GM19397 (cell line): ENCODE measurements around the gene C3.
"Not testable (repeated sequence)": the region's sequence is repeated elsewhere in the genome, so short reads cannot be mapped to it uniquely, and the experiment has no call there.

Source experiments
- ATAC-seq: cut with Tn5 transposase; IDR thresholded peaks from one replicate; pipeline ENCODE4 v1.9.1; 2021; ENCODE audit warnings: mild to moderate bottlenecking, moderate library complexity; ENCODE audit not compliant: unreplicated experiment

The C3 gene

DNA sequence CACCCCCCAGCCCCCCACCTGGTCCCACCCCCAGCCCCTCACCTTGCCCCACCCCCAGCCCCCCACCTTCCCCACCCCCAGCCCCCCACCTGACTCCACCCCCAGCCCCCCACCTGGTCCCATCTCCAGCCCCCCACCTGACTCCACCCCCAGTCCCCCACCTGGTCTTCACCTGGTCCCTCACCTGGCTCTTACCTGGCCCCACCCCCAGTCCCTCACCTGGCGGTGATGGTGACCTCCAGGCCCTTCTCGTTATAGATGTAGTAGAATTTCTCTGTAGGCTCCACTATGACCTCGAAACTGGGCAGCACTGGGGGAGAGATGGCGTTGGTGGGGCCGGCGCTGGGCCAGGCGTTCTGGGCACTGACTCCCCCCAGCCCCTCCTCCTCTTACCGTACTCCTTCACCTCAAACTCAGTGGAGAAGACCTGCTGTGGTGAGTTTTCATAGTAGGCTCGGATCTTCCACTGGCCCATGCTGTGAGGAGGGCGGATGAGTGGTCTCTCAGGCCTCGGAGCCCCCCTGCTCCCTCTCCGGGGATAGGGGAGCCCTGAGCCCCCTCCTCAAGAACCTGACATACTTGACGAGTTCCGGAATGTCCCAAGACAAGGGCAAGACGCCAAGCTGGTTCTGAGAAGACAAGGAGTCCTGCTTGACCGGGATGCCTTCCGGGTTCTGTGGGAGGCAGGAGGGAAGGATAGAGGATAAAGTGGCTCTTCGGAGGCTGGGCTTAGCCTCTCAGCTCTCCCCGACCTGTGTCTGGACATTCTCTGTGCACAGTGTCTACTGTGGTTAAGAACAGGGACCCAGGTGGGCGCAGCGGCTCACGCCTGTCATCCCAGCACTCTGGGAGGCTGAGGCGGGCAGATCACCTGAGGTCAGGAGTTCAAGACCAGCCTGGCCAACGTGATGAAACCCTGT is 6.4 kb downstream of the C3 start:
- ATAC-seq = no peak

- ATAC-seq = no peak
Measured at GRCh38 chr19:6712692-6713670, 7.5 kb downstream of the C3 start.

DNA sequence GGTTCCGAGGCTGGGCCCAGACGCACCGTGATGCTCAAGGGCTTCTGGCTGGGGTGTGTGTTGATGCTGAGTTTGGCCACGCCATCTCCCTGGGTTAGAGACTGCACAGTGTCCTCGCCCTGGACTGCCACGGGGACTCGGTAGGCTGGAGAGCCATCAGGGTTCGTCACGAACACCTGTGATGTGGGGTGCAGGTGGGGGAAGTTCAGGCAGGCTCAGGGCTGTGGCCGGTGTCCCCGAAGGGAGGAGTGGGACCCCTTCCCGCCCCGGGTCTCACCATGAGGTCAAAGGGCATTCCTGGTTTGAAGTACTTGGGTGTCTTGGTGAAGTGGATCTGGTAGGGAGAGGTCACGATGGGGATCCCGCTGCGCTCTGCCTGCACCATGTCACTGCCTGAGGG is 8.2 kb downstream of the C3 start:
- no peak for ATAC-seq

GRCh38 chr19:6711605-6712004 is 8.8 kb downstream of the C3 start:
- ATAC-seq = no peak

DNA sequence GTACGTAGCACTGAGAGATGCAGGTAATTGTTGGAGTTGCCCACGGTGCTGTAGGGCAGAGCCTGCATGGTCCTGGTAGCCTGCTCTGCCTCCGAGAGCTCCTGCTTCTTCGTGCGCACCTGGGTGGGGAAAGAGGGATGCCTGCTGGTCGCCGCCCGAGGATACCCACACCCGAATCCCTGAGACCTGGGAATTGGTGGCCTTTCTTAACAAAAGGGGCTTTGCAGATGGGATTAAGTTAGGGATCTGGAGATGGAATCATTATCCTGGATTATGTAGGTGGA is 9.4 kb downstream of the C3 start:
- ATAC-seq = no peak

DNA sequence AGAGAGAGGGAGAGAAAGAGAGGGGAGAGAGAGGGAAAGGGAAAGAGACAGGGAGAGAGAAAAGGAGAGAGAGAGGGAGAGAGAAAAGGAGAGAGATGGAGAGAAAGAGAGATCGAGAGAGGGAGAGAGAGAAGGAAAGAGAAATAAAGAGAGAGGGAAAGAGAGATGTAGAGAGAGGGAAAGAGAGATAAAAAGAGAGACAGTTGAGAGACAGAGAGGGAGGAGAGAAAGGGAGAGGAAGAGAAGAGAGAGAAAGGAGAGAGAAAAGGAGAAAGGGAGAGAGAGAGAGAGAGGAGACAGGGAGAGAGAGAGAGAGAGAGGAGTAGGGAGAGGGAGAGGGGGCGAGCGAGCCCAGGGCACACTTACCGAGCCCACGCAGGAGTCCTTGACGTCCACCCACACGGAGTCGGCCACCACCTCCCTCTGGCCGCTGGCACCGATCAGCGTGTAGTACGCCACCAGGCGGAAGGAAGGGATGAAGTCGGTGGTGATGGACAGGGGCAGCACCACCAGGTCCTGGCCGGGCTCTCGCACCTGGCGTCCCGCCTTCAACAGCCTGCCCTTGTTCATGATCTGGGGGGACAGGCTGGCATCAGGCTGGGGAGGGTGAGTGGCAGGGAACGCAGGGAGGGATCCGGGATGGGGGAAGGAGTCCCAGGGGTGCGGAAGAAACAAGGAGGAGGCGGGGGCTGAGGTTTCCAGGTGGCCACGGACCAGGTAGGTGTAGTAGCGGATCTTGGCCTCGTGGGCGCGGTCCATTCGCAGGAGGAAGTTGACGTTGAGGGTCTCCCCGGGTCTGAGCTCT is 10.0 kb downstream of the C3 start:
- no peak for ATAC-seq

DNA sequence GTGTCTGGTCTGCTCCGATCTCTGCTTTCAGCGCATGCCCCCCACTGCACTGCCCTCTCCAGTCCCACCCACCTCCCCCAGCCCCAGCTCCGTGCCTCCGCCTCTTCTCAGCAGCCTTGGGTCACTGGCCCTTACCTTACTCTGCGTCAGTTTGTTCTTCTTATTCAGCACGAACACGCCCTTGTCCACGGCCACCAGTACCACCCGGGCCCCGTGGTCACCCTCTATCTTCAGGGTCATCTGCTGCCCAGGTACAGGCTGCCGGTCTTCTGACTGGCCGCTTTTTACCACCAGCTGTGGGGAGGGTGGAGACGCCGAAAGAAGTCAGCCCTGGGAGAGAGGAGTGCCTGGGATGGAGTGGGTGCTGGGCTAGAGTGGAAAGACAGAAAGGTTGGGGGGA is 10.9 kb downstream of the C3 start:
- no peak for ATAC-seq

- not testable (repeated sequence) for ATAC-seq
Measured at GRCh38 chr19:6708913-6709312, 11.5 kb downstream of the C3 start.

GRCh38 chr19:6708346-6708745 is 12.1 kb downstream of the C3 start:
- ATAC-seq = no peak

GRCh38 chr19:6707658-6708018 is 12.8 kb downstream of the C3 start:
- no peak for ATAC-seq

DNA sequence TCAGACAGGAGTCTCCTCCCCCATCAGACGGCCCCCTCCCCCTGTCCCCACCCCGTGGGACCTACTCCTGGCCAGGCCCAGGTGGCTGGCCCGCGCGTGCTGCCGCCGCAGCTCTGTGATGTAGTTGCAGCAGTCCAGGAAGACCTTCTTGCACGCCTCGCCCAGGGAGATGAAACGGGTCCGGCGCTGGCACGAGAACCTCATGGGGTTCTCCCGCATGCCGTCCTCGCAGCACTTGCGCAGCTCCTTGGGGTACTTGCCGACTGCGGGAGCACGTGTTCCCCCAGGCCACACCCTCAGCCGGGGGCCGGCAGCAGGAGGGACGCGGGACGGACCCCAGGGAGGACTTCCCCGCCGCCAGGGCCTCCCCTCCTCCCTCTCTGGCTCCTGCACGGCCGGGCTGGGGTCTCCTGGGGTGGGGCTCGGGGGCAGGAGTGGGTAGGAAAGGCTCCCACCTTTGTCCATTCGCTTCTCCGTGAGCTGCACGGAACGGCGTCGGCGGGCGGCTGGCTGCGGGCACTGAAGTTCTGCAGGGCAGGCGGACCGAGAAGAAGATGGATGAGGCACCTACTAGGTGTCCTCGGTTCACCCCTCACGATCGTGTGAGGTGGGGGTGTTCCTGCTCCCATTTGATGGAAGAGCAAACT is 13.3 kb downstream of the C3 start:
- ATAC-seq = no peak

DNA sequence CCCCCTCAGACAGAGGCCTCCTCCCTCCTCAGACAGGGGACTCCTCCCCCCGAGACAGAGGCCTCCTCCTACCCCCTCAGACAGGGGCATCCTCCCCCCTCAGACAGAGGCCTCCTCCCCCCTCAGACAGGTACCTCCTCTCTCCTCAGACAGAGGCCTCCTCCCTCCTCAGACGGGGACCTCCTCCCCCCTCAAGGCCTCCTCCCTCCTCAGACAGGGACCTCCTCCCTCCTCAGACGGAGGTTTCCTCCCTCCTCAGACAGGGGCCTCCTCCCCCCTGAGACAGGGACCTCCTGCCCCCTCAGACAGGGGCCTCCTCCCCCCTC is 13.9 kb downstream of the C3 start:
- ATAC-seq = no peak

GRCh38 chr19:6705931-6706632 is 14.4 kb downstream of the C3 start:
- ATAC-seq = no peak

GRCh38 chr19:6700586-6701316 is 19.7 kb downstream of the C3 start:
- ATAC-seq = no peak

- ATAC-seq = no peak
Measured at GRCh38 chr19:6699935-6700334, 20.5 kb downstream of the C3 start.

DNA sequence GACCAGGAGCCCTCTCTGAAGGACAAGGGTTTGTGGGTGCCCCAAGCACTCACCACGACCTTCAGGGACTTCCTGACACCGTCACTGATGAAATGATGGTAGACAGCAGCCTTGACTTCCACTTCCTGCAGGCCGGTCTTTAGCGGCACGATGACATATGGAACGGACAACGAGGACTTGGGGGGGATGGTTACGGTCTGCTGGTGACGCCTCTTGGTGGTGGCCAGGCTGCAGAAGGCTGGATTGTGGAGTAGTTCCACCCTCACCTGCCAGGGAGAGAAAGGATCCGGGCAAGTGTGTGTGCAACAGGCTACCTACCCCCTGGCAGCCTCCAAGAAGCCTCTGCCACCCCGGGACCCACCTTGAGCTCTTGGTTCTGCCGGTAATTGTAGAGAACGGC is 23.2 kb downstream of the C3 start:
- no peak for ATAC-seq

- ATAC-seq = no peak
Measured at GRCh38 chr19:6696239-6696820, 24.1 kb downstream of the C3 start.

DNA sequence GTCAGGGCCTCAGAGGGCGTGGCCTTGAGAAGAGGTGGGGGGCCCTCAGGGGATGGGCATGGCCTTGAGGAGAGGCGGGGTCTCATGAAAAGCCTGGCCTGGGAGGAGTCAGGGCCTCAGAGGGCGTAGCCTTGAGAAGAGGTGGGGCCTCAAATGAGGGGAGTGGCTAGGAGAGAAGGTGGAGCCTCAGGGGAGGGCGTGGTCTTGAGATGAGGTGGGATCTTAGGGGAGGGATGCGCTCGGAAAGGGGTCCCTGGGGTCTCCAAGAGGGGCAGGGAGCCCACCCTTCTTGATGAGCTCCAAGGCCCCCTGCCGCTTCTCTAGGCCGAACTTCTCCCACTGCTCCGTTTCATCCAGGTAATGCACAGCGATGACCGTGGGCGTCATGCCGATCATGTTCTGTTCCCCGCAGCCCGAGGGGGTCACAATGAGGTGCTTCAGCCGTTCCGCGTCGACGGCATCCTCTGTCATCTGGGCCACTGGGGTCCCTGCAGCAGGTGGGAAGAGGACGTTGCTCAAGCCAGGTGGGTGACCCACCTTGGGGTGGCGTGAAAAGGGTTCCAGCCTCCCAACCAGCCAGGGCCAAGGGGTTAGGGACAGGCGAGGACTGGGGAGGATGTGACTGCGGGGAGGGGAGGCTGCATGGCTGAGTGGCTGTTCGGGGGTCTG is 26.2 kb downstream of the C3 start:
- no peak for ATAC-seq

DNA sequence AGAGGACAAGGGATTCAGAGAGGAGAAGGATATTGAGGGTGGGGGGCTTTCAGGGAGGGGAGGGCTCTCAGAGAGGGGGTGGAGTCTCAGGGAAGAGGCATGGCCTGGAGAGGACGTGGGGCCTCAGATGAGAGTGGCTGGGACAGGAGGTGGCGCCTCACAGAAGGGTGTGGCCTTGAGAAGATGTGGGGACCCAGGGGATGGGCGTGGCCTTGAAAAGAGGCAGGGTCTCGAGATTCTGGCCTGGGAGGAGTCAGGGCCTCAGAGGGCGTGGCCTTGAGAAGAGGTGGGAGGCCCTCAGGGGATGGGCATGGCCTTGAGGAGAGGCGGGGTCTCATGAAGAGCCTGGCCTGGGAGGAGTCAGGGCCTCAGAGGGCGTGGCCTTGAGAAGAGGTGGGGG is 26.8 kb downstream of the C3 start:
- no peak for ATAC-seq
